HG02973 (cell line): ENCODE measurements around the gene BANP.
"Not testable (repeated sequence)": the region's sequence is repeated elsewhere in the genome, so short reads cannot be mapped to it uniquely, and the experiment has no call there.

ENCODE experiments used
- ATAC-seq: cut with Tn5 transposase; IDR thresholded peaks from one replicate; pipeline ENCODE4 v1.9.1; 2021; ENCODE audit warnings: moderate library complexity; ENCODE audit not compliant: unreplicated experiment

BANP gene

GRCh38 chr16:87992142-87992541, 40.9 kb downstream of the BANP start:
- ATAC-seq: not testable (repeated sequence)

DNA sequence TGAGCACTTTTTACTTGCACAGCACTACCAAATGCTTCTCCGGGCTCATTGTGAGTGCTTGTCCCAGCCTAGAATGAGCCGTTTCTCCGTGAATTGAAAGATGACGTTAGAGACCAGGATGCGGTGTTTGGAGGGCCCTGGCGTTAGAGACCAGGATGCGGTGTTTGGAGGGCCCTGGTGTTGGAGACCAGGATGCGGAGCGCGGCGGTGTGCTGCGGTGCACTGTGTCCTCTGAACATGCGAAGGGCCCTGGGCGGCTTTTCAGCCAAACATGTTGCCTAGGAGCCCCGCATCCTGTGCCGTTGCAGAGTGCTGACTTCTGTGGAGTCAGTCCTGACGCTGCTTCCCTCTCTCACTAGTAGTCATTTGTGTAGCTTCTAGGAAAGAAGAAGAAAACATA, 42.7 kb downstream of the BANP start:
- ATAC-seq: no peak

DNA sequence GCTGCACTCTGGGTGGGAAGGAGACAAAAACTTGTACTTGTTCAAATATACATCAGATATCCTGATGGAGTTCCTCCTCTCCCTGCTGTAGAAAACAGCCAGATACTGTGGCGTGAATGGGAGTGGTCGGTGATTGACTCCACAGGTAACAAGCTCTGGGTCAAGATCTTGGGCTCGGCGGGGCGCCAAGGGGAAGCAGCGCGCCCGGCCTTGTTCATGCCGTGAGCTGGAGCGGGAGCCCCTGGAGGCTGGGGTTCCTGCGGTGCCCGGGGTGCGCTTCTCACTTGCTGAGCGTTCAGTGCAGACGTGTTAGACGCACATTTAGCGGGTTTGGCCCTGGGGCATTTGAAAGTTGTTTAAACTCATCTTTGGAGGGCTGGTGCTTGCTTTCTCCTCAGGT, 44.4 kb downstream of the BANP start:
- no peak for ATAC-seq

DNA sequence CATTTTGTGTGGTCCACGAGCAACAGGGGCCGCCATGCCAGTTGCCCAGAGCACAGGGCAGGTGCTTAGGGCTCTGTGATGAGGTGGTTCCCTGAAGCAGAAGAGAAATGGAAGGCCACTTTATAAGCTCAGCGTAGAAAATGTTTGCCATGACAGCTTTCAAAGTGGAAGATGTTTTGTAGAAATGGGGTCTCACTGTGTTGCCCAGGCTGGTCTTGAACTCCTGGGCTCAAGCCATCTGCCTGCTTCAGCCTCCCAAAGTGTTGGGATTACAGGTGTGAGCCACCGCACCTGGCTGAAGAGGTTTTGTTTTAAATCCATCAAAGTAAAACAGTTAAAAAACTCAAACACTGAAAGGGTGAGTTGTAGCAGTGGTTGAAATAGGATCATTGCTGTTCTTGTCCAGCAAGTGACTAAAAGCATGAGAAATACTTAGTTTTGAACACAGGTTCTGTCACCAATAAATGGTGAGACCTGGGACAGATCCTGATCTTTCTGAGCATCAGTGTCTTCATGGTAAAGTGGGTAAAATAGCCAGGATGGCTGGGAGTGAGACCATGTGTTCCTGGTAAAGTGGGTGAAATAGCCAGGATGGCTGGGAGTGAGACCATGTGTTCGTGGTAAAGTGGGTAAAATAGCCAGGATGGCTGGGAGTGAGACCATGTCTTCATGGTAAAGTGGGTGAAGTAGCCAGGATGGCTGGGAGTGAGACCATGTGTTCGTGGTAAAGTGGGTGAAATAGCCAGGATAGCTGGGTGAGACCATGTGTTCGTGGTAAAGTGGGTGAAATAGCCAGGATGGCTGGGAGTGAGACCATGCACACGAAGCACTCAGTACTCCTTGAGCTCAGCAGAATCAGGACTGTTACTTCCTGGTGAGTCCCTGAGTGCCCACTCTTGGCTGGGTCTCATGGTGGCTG, 46.0 kb downstream of the BANP start:
- no peak for ATAC-seq

DNA sequence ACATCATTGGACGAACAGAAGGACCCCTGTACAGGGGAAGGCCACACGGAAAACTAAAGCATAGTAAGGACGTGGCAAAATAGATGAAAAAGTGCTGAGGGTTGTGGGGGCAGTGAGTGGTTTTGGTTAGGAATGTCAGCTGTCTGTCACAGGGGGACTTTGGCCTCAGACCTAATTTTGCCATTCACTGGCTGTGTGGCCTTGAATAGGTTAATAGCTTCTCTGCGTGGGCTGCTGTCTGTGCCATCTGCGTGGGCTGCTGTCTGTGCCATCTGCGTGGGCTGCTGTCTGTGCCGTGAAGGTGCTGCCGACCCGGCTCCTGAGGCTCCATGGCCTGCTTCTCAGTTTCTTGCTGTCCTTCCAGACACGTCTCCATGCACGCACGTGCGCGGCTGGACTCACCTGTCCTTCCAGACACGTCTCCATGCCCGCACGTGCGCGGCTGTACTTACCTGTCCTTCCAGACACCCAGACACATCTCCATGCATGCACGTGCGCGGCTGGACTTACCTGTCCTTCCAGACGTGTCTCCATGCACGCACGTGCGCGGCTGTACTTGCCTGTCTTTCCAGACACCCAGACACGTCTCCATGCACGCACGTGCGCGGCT, 47.1 kb downstream of the BANP start:
- ATAC-seq: not testable (repeated sequence)

DNA sequence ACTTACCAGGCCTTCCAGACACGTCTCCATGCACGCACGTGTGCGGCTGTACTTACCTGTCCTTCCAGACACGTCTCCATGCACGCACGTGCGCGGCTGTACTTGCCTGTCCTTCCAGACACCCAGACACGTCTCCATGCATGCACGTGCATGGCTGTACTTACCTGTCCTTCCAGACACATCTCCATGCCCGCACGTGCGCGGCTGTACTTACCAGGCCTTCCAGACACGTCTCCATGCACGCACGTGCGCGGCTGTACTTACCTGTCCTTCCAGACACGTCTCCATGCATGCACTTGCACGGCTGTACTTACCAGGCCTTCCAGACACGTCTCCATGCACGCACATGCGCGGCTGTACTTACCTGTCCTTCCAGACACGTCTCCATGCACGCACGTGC, 47.8 kb downstream of the BANP start:
- not testable (repeated sequence) for ATAC-seq

DNA sequence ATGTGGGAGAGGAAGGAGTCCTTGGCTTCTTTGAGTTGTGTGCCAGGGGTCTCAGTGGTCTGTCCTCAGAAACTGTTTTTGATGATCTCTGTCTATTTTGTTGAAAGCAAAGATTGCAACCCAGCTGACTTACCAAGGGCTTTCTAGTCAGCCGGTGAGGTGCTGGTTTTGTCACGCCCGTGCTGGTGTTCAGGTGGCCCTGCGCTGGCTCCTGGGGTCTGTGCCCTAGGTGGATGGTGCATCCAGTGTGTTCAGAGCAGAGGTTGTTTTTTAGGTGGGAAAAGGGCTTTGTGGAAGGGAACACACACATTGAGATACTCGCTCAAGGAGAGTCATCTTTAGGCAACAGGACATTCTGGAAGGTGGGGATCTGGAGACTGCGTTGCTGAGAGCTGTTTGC, 51.0 kb downstream of the BANP start:
- no peak for ATAC-seq

- no peak for ATAC-seq
These were observed 51.5 kb downstream of the BANP start for GRCh38 chr16:88002749-88003148.

DNA sequence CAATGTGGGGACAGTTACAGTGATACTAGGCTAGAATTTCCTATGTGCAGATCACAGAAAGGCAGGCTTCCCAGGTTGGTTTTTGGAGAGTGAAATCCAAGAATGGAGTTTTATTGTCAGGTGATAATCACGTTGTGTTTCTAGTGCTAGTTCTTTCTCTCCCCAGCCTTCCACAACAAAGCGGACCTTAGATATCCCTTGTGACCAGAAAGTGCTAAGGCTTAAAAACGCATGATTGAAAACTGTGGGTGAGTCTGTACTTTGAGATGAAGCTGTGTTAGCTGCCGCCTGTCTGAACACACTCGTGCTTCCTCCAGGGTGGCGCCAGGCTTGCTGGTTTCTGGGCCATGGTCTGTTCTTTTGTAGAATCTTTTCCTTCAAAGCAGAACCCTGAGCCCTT, 52.1 kb downstream of the BANP start:
- no peak for ATAC-seq

DNA sequence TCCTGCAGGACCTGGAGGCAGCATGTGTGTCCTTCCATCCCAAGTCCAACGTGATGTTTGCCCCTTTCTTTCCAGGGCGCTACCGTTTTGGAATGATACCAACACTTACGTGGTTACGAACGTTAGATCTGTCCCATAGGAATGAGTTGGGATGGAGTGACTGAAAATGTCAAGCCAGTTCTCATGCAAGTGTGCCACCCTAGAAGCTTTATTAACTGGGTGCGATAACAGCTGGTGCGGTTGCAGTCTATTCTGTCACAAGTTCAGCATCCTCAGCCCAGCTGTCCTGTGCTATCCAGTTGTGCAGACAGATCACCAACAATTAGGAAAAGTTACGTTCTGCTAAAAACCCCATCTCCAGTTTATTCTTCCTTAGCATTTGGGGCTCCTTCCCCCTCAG, 52.5 kb downstream of the BANP start:
- ATAC-seq: no peak

- no peak for ATAC-seq
These were observed 53.2 kb downstream of the BANP start for GRCh38 chr16:88004391-88004790.

GRCh38 chr16:88005181-88005581, 53.9 kb downstream of the BANP start:
- no peak for ATAC-seq

- no peak for ATAC-seq
These were observed 54.7 kb downstream of the BANP start for GRCh38 chr16:88005968-88006367.

- no peak for ATAC-seq
These were observed 56.1 kb downstream of the BANP start for GRCh38 chr16:88007321-88007731.

DNA sequence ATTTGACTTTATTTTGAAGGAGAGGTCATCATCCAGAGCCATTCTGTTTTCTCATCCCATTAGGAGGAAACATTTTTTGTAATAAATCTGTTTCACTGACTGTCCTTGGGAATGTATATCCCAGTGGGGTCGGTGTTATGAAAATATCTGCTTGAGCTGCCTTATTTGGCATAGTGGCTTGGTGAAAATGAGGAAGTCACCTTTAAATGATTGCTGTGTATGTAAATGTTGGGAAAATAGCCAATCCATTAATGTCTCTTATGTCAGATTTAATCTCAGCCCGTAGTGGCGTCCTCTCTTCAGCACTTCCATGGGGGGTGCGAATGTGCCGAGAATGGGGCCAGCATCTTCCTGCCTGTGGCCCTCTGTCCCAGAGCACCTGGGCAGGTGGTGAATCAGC, 57.6 kb downstream of the BANP start:
- ATAC-seq: no peak

DNA sequence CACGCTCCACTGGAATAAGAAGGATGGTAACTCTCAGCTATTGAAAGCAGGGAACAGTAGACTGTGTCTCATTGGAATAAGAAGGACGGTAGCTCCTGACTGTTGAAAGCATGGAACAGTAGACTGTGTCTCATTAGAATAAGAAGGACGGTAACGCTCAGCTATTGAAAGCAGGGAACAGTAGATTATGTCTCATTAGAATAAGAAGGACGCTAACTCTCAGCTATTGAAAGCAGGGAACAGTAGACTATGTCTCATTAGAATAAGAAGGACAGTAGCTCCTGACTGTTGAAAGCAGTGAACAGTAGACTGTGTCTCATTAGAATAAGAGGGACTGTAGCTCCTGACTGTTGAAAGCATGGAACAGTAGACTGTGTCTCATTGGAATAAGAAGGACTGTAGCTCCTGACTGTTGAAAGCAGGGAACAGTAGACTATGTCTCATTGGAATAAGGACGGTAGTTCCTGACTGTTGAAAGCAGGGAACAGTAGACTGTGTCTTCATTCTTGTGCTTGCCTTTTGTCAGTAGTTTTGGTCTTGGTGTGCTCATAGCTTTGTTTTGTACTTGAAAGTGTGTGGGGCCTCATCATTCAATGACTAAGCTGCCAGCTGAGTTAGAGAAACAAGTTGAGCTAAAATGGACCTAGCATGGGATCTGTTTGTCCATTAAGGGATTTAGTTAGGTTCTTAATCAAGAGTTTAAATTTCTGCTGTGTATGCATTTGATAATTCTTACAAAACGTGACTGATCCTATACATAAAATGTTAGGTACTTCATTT, 58.5 kb downstream of the BANP start:
- no peak for ATAC-seq

DNA sequence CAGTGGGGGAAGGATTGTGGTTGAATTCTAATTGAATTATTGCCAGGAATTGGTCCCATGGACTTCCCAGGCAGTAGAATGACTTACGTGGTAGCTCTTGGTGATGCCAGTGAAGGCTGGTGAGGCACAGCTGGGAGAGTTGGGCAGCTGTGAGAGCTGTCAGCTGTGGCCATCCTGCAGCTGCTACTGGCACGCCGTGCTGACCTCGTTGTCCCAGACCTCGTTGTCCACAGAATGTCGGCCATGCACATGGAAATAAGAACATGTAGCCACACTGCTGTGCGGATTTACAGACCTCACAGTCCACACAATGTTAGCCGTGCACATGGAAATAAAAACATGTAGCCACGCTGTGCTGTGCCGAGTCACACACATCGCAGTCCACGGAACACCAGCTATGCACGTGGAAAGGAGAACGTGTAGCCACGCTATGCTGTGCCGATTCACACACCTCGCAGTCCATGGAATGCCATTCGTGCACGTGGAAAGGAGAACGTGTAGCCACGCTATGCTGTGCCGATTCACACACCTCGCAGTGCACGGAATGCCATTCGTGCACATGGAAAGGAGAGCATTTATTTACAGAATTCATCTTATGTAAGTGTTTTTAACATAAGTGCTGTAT, 59.2 kb downstream of the BANP start:
- no peak for ATAC-seq

GRCh38 chr16:88010968-88011483, 59.8 kb downstream of the BANP start:
- no peak for ATAC-seq

GRCh38 chr16:88012360-88012759, 61.1 kb downstream of the BANP start:
- no peak for ATAC-seq

- ATAC-seq: no peak
These were observed 61.9 kb downstream of the BANP start for GRCh38 chr16:88013091-88013609.

DNA sequence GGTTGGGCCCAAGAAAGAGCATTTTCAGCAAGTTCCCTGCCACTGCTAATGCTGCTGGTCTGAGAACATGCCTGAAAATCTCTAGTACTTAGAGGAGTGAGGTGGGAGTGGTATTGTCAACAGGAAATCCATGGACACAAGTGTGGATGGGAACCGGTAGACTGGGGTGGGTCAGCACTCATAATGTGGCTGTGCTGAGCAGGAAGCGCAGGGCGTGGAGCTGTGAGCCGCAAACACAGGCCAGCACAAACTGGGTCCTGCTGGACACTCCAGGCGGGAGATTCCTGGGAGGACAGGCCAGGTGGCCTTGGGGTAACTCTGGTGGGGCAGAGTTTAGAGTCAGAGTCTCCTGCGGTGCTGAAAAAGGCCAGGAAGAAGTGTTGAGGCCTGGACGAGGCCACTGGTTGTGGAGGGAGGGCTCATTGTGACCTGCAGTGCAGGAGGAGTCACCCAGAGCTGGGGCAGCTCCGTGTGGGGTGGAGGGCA, 62.6 kb downstream of the BANP start:
- ATAC-seq: no peak
